ENCODE results near the gene APEH.

The APEH gene

GRCh38 chr3:49723628-49724551 is 49.7 kb downstream of the APEH start, which contains the start of gene GMPPB:
TSS of gene GMPPB (minus strand) at chr3:49723951. CDS start at chr3:49723726, 225 bp downstream.
- TF ChIP-seq, protein P1, sequence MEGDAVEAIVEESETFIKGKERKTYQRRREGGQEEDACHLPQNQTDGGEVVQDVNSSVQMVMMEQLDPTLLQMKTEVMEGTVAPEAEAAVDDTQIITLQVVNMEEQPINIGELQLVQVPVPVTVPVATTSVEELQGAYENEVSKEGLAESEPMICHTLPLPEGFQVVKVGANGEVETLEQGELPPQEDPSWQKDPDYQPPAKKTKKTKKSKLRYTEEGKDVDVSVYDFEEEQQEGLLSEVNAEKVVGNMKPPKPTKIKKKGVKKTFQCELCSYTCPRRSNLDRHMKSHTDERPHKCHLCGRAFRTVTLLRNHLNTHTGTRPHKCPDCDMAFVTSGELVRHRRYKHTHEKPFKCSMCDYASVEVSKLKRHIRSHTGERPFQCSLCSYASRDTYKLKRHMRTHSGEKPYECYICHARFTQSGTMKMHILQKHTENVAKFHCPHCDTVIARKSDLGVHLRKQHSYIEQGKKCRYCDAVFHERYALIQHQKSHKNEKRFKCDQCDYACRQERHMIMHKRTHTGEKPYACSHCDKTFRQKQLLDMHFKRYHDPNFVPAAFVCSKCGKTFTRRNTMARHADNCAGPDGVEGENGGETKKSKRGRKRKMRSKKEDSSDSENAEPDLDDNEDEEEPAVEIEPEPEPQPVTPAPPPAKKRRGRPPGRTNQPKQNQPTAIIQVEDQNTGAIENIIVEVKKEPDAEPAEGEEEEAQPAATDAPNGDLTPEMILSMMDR (IDR thresholded peaks at IDR 0.05) = no peak

- TF ChIP-seq, protein P1 (IDR thresholded peaks at IDR 0.05) = no peak
These were observed 50.4 kb downstream of the APEH start for GRCh38 chr3:49724586-49724985.

DNA sequence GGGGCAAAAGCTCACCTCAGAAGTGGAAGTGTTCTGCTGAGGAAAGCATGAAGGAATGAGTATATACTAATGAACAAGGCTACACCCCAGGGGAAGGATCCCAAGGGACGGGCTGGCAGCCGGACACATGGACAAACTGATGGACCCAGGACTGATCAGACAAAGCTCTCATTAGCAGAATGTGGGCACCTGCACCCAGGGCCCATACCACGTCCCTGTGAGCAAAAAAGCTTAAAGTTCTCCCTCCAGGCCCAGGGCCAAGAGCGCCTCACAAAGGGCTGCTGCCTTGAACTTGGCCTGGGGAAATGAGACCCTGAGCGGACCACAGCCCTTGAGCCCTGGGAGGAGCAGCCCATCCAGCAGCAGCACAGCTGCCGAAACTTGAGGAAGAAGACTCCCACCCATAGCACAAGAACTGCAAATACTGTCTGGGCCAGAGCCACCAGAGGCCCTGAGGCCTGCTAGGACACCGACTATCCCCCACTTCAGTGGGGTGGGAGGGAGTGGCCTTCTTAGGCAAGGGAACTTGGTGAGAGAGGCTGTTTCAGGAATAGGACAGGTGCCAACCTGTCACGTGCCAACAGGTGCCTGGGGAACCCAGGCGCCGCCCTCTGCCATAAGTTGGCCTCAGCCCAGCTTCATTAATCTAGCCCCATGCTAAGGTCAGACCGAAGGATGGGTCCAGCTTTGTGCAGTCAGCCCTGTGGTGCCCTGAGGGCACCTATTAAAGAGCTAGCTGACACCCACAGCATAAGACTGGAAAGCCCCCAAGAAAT is 51.9 kb downstream of the APEH start:
- TF ChIP-seq, protein P1 (IDR thresholded peaks at IDR 0.05) = no peak

GRCh38 chr3:49727154-49727923 is 53.2 kb downstream of the APEH start:
- TF ChIP-seq, protein P1 (IDR thresholded peaks at IDR 0.05) = no peak

DNA sequence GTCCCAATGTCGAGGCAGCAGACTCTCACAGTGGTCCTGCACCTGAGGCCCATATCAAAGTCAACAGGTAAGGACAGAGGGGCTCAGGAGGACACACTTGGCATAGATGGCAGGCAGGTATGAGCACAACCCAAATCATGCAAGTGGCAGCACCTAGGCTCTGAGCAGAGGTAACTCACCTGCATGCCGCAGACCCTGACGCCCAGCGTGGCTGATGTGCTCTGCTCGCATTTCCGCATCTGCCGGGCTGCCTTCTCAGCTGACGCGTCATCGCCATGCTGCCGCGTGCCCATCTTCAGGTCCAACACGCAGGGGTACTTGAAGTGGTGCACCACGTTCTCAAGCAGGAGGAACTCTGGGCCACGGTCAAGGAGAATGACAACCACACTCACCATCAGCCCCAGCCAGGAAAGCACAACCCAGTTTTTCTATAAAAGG is 53.8 kb downstream of the APEH start:
- TF ChIP-seq, protein P1 (IDR thresholded peaks at IDR 0.05) = no peak

DNA sequence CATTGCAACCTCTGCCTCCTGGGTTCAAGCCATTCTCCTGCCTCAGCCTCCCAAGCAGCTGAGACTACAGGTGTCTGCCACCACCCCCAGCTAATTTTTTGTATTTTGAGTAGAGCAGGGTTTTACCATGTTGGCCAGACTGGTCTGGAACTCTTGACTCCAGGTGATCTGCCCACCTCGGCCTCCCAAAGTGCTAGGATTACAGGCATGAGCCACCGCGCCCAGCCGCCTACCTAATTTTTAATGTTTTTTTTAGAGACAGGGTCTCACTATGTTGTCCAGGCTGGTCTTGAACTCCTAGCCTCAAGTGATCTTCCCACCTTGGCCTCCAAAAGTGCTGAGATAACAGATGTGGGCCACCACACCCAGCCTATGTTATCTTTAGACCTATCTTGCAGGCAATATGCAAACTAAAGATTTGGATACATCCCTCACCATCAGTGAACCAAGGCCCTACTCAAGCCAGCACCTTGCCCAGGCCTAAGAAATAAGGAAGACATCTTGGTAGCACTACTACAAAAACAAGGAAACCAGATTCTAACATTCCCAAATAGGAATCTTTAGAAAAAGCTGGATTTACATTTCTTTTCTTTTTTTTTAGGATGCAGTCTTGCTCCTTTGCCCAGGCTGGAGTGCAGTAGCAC is 55.9 kb downstream of the APEH start:
- TF ChIP-seq, protein P1 (IDR thresholded peaks at IDR 0.05) = no peak
